IPS DF 19.7 (cell line): Measurements from ENCODE around the gene PRKCH.

Experiments used
- DNase-seq: peaks from one replicate; pipeline ENCODE4 v3.0.0-alpha.2; 2013; ENCODE audit warnings: low read depth, low spot score

PRKCH gene

GRCh38 chr14:61581955-61582615 lies 260.7 kb downstream of the PRKCH start:
- DNase-seq, result no peak

- DNase-seq, result no peak
Observed at GRCh38 chr14:61582815-61583214, 261.4 kb downstream of the PRKCH start.

DNA sequence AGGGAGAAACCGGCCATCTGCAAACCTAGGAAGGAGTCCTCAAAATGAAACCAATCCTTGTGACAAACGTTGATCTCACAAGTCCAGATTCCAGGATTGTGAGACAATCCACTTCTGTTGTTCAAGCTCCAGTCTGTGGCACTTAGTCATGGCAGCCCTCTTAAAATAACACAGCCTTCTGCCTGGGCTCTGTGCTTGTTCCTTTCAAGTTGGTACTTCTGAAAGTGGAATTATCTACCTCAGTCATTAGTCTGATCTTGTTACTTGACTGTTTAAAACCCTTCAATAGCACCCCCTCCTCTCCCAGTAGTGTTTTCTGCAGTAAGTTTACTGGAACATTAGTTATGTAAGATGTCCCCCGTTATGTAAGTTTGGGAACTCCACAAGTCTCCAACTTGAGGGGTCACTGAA lies 263.0 kb downstream of the PRKCH start:
- DNase-seq, result no peak

- no peak for DNase-seq
Observed at GRCh38 chr14:61585598-61586543, 264.5 kb downstream of the PRKCH start.

- DNase-seq, result no peak
Observed at GRCh38 chr14:61586544-61587055, 265.2 kb downstream of the PRKCH start.

DNA sequence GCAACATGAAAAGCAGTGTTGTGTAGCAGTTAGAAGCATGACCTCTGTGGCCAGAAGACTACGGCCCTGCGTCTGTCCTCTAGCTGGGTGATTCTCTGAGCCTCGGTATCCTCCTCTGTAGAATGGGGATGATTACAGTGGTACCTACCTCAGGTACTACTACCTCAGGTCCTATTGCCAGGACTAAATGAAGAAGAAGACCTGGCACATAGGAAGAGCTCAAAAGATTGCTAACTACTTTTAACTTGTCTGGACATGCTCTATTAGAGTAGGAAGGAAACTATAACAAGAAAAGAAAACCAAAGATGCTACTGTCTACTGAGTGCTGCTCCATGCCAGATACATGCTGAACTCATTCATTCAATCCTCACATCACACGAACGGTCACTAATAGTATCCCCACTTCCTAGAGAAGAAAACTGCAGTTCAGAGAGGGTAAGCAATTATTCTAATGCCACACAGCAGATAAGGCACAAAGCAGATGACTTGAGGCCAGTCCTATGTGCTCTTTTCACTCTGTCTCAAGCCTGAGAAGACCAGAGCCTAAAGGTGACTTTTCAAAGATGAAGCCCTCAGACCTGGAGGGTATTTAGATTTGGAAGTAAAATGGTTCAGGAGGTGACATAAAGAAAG lies 265.8 kb downstream of the PRKCH start:
- no peak for DNase-seq

DNA sequence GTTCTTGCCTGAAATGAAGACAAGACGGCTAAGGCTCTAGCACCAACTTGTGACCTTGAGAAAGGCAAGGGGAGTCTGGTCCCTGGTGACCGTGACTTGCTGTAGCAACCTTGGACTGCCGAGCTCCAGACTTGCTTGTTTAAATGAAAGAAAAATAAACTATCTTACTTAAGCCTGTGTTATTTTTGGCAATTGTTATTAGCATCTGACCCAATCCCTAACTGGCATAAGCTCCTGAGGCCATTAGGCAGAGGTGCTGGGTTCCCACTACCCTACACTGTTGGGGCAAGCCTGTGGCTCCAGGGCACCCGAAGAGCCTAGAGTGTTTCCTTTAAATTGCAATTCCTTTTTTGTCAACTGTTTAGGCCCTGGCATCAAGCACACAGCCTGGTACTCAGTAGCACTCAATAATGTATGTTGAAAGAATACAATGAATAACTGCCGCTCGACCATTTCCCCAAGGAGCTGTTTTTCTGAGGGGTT lies 267.1 kb downstream of the PRKCH start:
- no peak for DNase-seq

GRCh38 chr14:61589691-61590581 lies 268.6 kb downstream of the PRKCH start:
- no peak for DNase-seq

GRCh38 chr14:61591862-61592261 lies 270.5 kb downstream of the PRKCH start:
- DNase-seq, result no peak

DNA sequence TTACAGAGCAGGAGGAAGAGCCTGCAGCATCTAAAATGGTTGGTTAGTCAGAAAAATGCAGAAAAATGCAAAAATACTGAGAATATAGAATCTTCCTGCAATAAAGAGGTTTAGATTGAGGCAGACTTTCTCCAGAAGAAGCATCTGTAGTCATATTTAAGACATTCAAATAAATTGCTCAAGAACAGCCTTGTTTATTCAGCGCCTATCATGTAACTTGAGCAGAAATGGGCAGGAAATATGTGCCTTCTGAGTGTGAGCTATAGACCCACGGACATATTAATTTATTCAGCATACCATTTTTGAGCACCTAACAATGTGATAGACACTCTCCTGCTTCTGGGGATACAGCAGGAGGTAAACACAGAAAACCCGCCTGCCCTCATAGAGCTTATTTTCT lies 272.0 kb downstream of the PRKCH start:
- no peak for DNase-seq

- DNase-seq, result no peak
Observed at GRCh38 chr14:61596990-61597389, 275.6 kb downstream of the PRKCH start.

GRCh38 chr14:61598980-61599379 lies 277.6 kb downstream of the PRKCH start:
- no peak for DNase-seq

- DNase-seq, result no peak
Observed at GRCh38 chr14:61599942-61600341, 278.6 kb downstream of the PRKCH start.
